KMS-11 (cell line): ENCODE data around the gene FAM13A.

Source experiments
- H2AFZ ChIP-seq: fragments of 200-600 bp; sonication (generic); 2 replicates; pipeline ENCODE4 v1.6.1; 2016; ENCODE audit warnings: antibody characterized with exemption, mixed run types, low read depth
- H3K27ac ChIP-seq: fragments of 200-600 bp; sonication (generic); 2 replicates; pipeline ENCODE4 v1.6.1; 2016; ENCODE audit warnings: mild to moderate bottlenecking, mixed run types
- H3K27me3 ChIP-seq: fragments of 200-600 bp; sonication (generic); 2 replicates; pipeline ENCODE4 v1.6.1; 2017; ENCODE audit warnings: mild to moderate bottlenecking, low read depth, mixed run types, moderate library complexity; ENCODE audit not compliant: insufficient read depth
- H3K36me3 ChIP-seq: fragments of 200-600 bp; sonication (generic); 2 replicates; pipeline ENCODE4 v1.6.1; 2017; ENCODE audit warnings: mild to moderate bottlenecking, mixed run types; ENCODE audit not compliant: insufficient read depth
- H3K4me1 ChIP-seq: fragments of 200-600 bp; sonication (generic); 2 replicates; pipeline ENCODE4 v1.6.1; 2016; ENCODE audit warnings: mild to moderate bottlenecking, low read depth, mixed run types; ENCODE audit not compliant: poor library complexity, severe bottlenecking
- H3K4me2 ChIP-seq: fragments of 200-600 bp; sonication (generic); 2 replicates; pipeline ENCODE4 v1.7.0; 2016; ENCODE audit warnings: mild to moderate bottlenecking, mixed run types
- H3K4me3 ChIP-seq: fragments of 200-600 bp; sonication (generic); IDR thresholded peaks from 2 replicates; pipeline ENCODE4 v1.6.1; 2017; ENCODE audit warnings: low read depth, low read length, mixed read lengths; ENCODE audit not compliant: insufficient read depth
- H3K79me2 ChIP-seq: fragments of 200-600 bp; sonication (generic); 2 replicates; pipeline ENCODE4 v1.6.1; 2016; ENCODE audit warnings: low read depth, mixed run types; ENCODE audit not compliant: insufficient read depth
- H3K9ac ChIP-seq: fragments of 200-600 bp; sonication (generic); 2 replicates; pipeline ENCODE4 v1.6.1; 2016; ENCODE audit warnings: mild to moderate bottlenecking, mixed run types
- H4K20me1 ChIP-seq: fragments of 200-600 bp; sonication (generic); 2 replicates; pipeline ENCODE4 v1.6.1; 2016; ENCODE audit warnings: mild to moderate bottlenecking, mixed run types; ENCODE audit not compliant: insufficient read depth
- CTCF ChIP-seq: fragments of 200-600 bp; sonication (generic); conservative IDR thresholded peaks from 2 replicates; pipeline ENCODE4 v1.6.1; 2017; ENCODE audit warnings: low read depth, mild to moderate bottlenecking, antibody characterized with exemption, low read length, moderate library complexity, mixed read lengths

Gene FAM13A

GRCh38 chr4:88938138-88938537 is 118.8 kb downstream of the FAM13A start:
- no peak overlapping the region for H3K4me3 ChIP-seq
- no peaks in the 10 kb centered on the region for H3K4me1 ChIP-seq
- H3K4me2 ChIP-seq, result no peak overlapping the region
- no peak overlapping the region for H3K27ac ChIP-seq
- TF ChIP-seq CTCF, result no peak
- no peak overlapping the region for H3K9ac ChIP-seq
- H2AFZ ChIP-seq, result no peak overlapping the region
- H3K36me3 ChIP-seq, result no peaks in the 10 kb centered on the region
- no peaks in the 10 kb centered on the region for H3K79me2 ChIP-seq
- no peaks in the 10 kb centered on the region for H4K20me1 ChIP-seq
- H3K27me3 ChIP-seq, result no peaks in the 10 kb centered on the region

GRCh38 chr4:88937081-88937480 is 119.9 kb downstream of the FAM13A start:
- H3K79me2 ChIP-seq, result no peaks in the 10 kb centered on the region
- no peak overlapping the region for H3K9ac ChIP-seq
- H3K27me3 ChIP-seq, result no peaks in the 10 kb centered on the region
- no peak overlapping the region for H3K27ac ChIP-seq
- H4K20me1 ChIP-seq, result no peaks in the 10 kb centered on the region
- H2AFZ ChIP-seq, result no peak overlapping the region
- no peaks in the 10 kb centered on the region for H3K36me3 ChIP-seq
- no peaks in the 10 kb centered on the region for H3K4me1 ChIP-seq
- H3K4me2 ChIP-seq, result no peak overlapping the region
- no peak for TF ChIP-seq CTCF
- no peak overlapping the region for H3K4me3 ChIP-seq

DNA sequence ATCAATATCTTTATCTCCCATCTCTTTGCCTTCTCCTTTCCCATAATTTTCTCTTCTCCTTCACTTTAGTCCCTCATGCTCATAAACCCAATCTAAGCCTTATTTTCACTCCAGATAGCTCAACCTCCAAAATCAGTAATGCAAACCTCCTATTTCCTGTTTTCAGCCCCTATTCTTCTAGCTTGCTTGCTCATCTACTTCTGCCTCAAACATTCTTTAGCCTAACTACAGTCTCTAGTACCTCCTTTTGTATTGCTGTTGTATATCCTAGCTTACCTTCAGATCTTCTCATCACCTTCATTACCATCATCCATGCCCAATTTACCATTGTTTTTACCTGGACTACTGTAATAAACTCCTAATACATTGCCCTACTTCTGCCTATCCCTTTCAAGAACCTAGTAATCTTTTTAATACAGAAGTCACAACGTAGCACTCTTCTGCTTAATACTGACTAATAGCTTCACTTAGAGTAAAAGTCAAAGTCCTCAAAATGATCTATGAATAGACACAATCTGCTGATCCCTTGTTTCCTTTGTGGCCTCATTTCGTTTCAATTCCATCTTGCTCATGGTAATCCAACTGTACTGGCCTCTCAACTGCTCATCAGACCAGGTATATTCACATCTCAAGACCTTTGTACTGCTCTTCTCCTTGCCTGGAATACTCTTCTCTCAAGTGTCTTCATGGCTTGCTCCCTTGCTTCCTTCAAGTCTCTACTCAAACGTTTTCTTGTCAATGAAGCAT is 123.4 kb downstream of the FAM13A start:
- no peak overlapping the region for H3K9ac ChIP-seq
- no peaks in the 10 kb centered on the region for H3K79me2 ChIP-seq
- H2AFZ ChIP-seq, result no peak overlapping the region
- H3K36me3 ChIP-seq, result no peaks in the 10 kb centered on the region
- H3K4me3 ChIP-seq, result no peak overlapping the region
- no peaks in the 10 kb centered on the region for H3K4me1 ChIP-seq
- no peaks in the 10 kb centered on the region for H3K27me3 ChIP-seq
- H4K20me1 ChIP-seq, result no peaks in the 10 kb centered on the region
- no peak for TF ChIP-seq CTCF
- H3K4me2 ChIP-seq, result no peak overlapping the region
- H3K27ac ChIP-seq, result no peak overlapping the region

DNA sequence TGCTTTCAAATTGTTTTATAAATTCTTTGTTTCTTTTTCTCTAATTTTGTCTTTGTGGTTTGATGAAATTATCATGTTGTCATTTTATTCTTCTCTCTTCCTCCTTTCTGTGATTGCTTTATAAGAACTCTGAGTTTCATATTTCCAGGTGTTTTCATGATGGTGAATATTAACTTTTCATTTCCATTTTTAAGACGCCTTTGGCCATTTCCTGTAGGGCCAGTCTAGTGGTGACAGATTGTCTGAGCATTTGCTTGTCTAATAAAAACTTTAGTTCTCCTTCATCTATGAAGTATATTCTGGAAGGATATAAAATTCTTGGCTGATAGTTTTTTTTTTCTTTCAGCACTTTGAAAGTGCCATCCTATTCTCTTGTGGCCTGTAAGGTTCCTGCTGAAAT is 128.1 kb downstream of the FAM13A start:
- TF ChIP-seq CTCF, result no peak
- H3K27ac ChIP-seq, result no peak overlapping the region
- H3K4me1 ChIP-seq, result no peaks in the 10 kb centered on the region
- H4K20me1 ChIP-seq, result no peaks in the 10 kb centered on the region
- H2AFZ ChIP-seq, result no peak overlapping the region
- no peak overlapping the region for H3K4me3 ChIP-seq
- H3K27me3 ChIP-seq, result no peaks in the 10 kb centered on the region
- H3K79me2 ChIP-seq, result no peaks in the 10 kb centered on the region
- H3K4me2 ChIP-seq, result no peak overlapping the region
- no peaks in the 10 kb centered on the region for H3K36me3 ChIP-seq
- no peak overlapping the region for H3K9ac ChIP-seq
